ENCODE measurements around the gene SLC1A6. TPM values are rescaled to one million over a fixed set of nuclear protein-coding genes. Genes with fewer than 3 reads are reported as not detected.

SLC1A6 gene
- not detected in 2 replicates for total RNA-seq

DNA sequence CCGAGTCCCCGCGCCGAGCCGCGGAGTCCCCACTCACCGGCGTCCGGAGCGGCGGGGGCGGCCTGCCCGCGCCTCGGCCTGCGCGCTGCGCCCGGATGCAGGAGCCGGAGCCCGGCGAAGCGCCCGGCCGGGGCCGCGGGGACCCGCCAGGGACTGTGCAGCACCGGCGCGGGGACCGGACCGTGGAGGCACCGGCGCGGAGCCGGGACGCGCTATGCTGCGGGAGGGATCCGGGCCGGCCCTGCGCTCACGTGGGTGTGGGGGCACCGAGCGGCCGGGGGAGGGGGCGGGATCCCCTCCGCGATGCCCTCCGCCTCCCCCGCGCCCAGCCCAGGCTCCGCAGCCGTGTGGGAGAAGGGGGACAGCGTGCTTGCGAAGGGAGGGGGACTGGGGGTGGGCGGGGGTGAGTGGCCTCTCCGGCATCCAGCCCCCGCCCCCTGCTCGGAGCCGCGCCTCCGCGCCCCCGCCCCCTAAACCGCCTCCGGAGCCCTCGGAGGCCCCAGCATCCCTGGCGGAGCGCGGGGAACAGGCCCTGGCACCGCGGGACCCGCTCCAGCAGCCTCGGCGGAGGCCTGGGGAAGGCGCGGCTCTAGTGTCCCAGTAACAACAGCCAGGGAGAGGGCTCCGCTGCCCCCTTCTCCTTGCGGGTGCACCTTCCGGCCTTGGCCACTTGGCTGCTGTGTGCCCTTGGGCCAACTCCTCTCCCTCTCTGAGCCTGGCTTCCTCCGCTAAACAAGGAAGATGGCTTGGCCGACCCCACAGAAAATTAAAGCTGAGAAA is at the start of gene SLC1A6:
Gene SLC1A6 (minus strand): TSS at position 389 of the 780 bp plus-strand sequence. CDS start 6,954 bp downstream, outside the sequence.

GRCh38 chr19:14941189-14941588 is 38.5 kb downstream of the SLC1A6 start, which contains the start of gene OR7C2:
OR7C2 (plus strand) TSS chr19:14941489; CDS start chr19:14941489, 0 bp downstream.

Other genes starting within 250 kb of the SLC1A6 start
- 5.2 and 6.1 TPM in 2 replicates for gene ADGRE2, start 201.3 kb downstream of the SLC1A6 start, total RNA-seq
- 0.16 TPM in 1 of 2 replicates, not detected in the other for gene OR7A5, start 144.7 kb downstream of the SLC1A6 start, total RNA-seq
- gene OR7C1, start 144.7 kb downstream of the SLC1A6 start, total RNA-seq: not detected in 2 replicates
- gene OR7A10, start 130.9 kb downstream of the SLC1A6 start, total RNA-seq: not detected in 2 replicates
- not detected in 2 replicates for gene OR7A17, start 93.7 kb downstream of the SLC1A6 start, total RNA-seq
- not detected in 2 replicates for gene OR7C2, start 38.4 kb downstream of the SLC1A6 start, total RNA-seq
- gene CASP14, start 69.6 kb upstream of the SLC1A6 start, total RNA-seq: not detected in 2 replicates
- not detected in 2 replicates for gene OR1I1, start 102.3 kb upstream of the SLC1A6 start, total RNA-seq
- 63.8 and 68.0 TPM in 2 replicates for gene SYDE1, start 127.5 kb upstream of the SLC1A6 start, total RNA-seq
- gene NOTCH3, start 221.1 kb upstream of the SLC1A6 start, total RNA-seq: 34.8 and 56.3 TPM in 2 replicates